ENCODE results near the gene MAGEC3.

GRCh38 chrX:141839856-141840255, 1.7 kb downstream of the MAGEC3 start:
- TF ChIP-seq CTCF (IDR thresholded peaks at IDR 0.05), result no peak
- no peak for TF ChIP-seq POLR2A (IDR thresholded peaks at IDR 0.05)

Measured in lower leg skin (tissue), 3 donors.